Measurements from ENCODE around the gene TOM1L2.

The TOM1L2 gene

DNA sequence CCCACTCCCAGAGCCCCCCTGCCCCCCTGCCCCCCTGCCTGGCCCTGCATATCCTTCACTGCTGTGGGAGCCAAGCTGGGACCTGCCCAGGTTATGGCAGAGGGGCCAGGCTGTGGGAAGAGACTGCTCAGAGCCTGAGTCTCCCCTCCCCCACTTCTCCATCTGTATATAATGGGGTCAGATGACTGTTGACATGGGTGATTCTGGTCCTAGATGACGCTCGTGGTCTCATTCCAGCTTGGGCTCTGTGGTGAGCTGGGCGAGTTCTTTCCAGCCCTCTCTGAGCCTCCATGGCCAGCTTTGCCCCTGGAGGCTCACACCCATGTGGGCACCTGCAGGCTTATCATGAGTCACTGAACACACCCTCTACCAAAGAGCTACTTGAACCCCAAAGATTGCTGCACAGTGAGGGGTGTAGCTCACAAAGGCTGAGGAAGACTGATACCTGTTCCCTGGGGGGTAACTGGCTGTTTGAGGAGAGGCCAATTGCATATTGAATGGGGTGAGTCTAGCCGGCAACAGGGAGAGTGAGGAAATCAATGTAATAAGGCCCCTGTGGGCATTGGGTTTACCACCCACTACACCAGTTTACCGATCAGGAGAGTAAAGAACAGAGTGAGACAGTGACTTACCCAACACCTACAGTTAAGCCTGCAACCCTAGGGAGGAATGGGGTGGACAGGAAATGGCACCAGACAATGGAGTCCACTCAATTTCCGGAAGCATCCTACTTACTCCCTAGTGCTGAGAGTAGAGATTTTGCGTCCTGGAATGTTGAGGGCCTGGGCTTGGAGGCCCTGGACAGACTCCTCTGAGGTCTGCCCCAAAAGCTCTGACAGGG lies 131.2 kb downstream of the TOM1L2 start:
- Histone ChIP-seq H3K79me2 (ENCODE audit: low read length) (peaks cover under 1% of the 10 kb centered on the region), H3K4me1 (ENCODE audit: low read length) (peaks cover 32% of the 10 kb centered on the region), H3K9me3 (replicated peaks; ENCODE audit: insufficient read depth, low read length) (no peaks in the 10 kb centered on the region), H3K9ac (ENCODE audit: low read length) (peak overlapping the region; percentile 82; the same call in 1 of the 2 replicates), H3K36me3 (replicated peaks; ENCODE audit: insufficient read depth, low read length) (no peaks in the 10 kb centered on the region), H3K27me3 (replicated peaks; ENCODE audit: insufficient read depth, low read length) (no peaks in the 10 kb centered on the region), H2AFZ (ENCODE audit: low read length) (no peak overlapping the region), H3F3A (ENCODE audit: insufficient read depth, low read length) (peaks cover 10% of the 10 kb centered on the region), H3K27ac (ENCODE audit: low read length) (peak overlapping the region; percentile 77; the same call in 1 of the 2 replicates), H3K4me2 (ENCODE audit: low read depth, low read length) (peak overlapping the region; percentile 96), H3K4me3 (ENCODE audit: low read length) (no peak overlapping the region; the same call in 1 of the 2 replicates), H4K20me1 (ENCODE audit: insufficient read depth, low read length) (no peaks in the 10 kb centered on the region), H3K9me2 (replicated peaks; ENCODE audit: insufficient read depth, low read length) (no peaks in the 10 kb centered on the region)
- DNase-seq = no peak
- TF ChIP-seq EZH2 (optimal IDR thresholded peaks at IDR 0.05; ENCODE audit: low read depth, low read length) (no peak), EZH2phosphoT487 (IDR thresholded peaks at IDR 0.05; ENCODE audit: low read length) (no peak)
- TF ChIP-seq, protein P1, sequence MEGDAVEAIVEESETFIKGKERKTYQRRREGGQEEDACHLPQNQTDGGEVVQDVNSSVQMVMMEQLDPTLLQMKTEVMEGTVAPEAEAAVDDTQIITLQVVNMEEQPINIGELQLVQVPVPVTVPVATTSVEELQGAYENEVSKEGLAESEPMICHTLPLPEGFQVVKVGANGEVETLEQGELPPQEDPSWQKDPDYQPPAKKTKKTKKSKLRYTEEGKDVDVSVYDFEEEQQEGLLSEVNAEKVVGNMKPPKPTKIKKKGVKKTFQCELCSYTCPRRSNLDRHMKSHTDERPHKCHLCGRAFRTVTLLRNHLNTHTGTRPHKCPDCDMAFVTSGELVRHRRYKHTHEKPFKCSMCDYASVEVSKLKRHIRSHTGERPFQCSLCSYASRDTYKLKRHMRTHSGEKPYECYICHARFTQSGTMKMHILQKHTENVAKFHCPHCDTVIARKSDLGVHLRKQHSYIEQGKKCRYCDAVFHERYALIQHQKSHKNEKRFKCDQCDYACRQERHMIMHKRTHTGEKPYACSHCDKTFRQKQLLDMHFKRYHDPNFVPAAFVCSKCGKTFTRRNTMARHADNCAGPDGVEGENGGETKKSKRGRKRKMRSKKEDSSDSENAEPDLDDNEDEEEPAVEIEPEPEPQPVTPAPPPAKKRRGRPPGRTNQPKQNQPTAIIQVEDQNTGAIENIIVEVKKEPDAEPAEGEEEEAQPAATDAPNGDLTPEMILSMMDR (IDR thresholded peaks at IDR 0.05; ENCODE audit: low read length) = no peak

GRCh38 chr17:17839791-17840707 lies 132.2 kb downstream of the TOM1L2 start:
- TF ChIP-seq, protein P1 (IDR thresholded peaks at IDR 0.05; ENCODE audit: low read length) = no peak
- TF ChIP-seq EZH2phosphoT487 (IDR thresholded peaks at IDR 0.05; ENCODE audit: low read length) (no peak), EZH2 (optimal IDR thresholded peaks at IDR 0.05; ENCODE audit: low read depth, low read length) (no peak)
- Histone ChIP-seq H3K4me1 (ENCODE audit: low read length) (peaks cover 41% of the 10 kb centered on the region), H3K36me3 (replicated peaks; ENCODE audit: insufficient read depth, low read length) (no peaks in the 10 kb centered on the region), H2AFZ (ENCODE audit: low read length) (peak overlapping the region; percentile 58), H4K20me1 (ENCODE audit: insufficient read depth, low read length) (no peaks in the 10 kb centered on the region), H3K9ac (ENCODE audit: low read length) (peak overlapping the region; percentile 84), H3K27me3 (replicated peaks; ENCODE audit: insufficient read depth, low read length) (no peaks in the 10 kb centered on the region), H3K27ac (ENCODE audit: low read length) (peak overlapping the region; percentile 77), H3F3A (ENCODE audit: insufficient read depth, low read length) (peaks cover 10% of the 10 kb centered on the region), H3K9me3 (replicated peaks; ENCODE audit: insufficient read depth, low read length) (no peaks in the 10 kb centered on the region), H3K4me2 (ENCODE audit: low read depth, low read length) (peak overlapping the region; percentile 96), H3K79me2 (ENCODE audit: low read length) (peaks cover 10% of the 10 kb centered on the region), H3K4me3 (ENCODE audit: low read length) (peak overlapping the region; percentile 66), H3K9me2 (replicated peaks; ENCODE audit: insufficient read depth, low read length) (no peaks in the 10 kb centered on the region)
- DNase-seq = peak; percentile 90

DNA sequence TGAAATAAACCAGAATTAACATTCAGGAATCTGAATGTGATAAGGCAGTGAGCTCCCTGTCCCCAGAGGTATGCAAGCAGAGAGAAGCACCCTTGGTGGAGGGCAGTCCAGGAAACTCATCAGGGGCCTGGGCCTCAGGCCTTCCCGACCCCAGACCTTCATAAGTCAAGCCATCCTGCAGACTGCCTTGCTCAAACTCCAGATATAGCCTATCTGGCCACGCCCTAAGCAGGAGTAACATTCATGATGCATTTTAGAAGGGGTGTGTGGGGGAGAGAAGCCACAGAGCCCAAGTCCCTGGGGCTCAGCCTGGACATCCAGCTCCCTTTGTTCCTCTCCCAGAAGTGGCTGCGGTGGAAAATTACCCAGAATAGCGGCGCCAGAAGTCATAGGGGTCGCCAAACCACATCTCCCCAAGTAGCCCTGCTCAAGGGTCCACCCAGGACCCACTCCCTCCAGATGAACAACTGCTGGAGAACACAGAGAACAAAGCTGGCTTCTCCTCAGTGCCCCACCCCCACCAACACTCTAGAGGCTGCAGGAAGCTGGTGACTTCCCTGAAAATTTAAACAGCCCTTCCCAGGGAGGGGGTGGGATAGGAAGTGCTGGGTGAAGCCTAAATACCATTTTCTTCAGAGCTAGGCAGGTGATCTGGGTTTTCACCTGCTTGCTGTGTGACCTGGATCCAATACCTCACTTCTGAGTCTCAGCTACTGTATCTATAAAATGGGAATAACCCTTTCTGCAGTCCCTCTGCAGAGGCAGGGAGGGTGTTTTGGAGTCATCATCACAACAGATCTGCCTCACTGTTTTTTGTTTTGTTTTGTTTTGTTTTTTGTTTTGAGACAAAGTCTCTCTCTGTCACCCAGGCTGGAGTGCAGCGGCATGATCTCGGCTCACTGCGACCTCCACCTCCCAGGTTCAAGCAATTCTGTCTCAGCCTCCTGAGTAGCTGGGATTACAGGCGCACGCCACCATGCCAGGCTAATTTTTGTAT lies 133.9 kb downstream of the TOM1L2 start:
- Histone ChIP-seq H3K9me2 (replicated peaks; ENCODE audit: insufficient read depth, low read length) (no peaks in the 10 kb centered on the region), H3K27ac (ENCODE audit: low read length) (no peak overlapping the region), H2AFZ (ENCODE audit: low read length) (no peak overlapping the region), H4K20me1 (ENCODE audit: insufficient read depth, low read length) (no peaks in the 10 kb centered on the region), H3F3A (ENCODE audit: insufficient read depth, low read length) (peaks cover 18% of the 10 kb centered on the region), H3K4me1 (ENCODE audit: low read length) (peaks cover 51% of the 10 kb centered on the region), H3K4me3 (ENCODE audit: low read length) (no peak overlapping the region), H3K4me2 (ENCODE audit: low read depth, low read length) (no peak overlapping the region), H3K79me2 (ENCODE audit: low read length) (peaks cover 26% of the 10 kb centered on the region), H3K27me3 (replicated peaks; ENCODE audit: insufficient read depth, low read length) (no peaks in the 10 kb centered on the region), H3K9ac (ENCODE audit: low read length) (no peak overlapping the region), H3K36me3 (replicated peaks; ENCODE audit: insufficient read depth, low read length) (no peaks in the 10 kb centered on the region), H3K9me3 (replicated peaks; ENCODE audit: insufficient read depth, low read length) (no peaks in the 10 kb centered on the region)
- no peak for DNase-seq
- TF ChIP-seq EZH2 (optimal IDR thresholded peaks at IDR 0.05; ENCODE audit: low read depth, low read length) (no peak), EZH2phosphoT487 (IDR thresholded peaks at IDR 0.05; ENCODE audit: low read length) (no peak)
- TF ChIP-seq, protein P1 (IDR thresholded peaks at IDR 0.05; ENCODE audit: low read length) = no peak

All from MM.1S (cell line).